Neural progenitor cell (in vitro differentiated cells): ENCODE results near the gene RNPEPL1. TPM values are rescaled to one million over a fixed set of nuclear protein-coding genes. Genes with fewer than 3 reads are reported as not detected.

Experiments used
- DNase-seq: peaks from one replicate; pipeline ENCODE4 v3.0.0-alpha.2; 2016; ENCODE audit warnings: low spot score
- H2AFZ ChIP-seq: fragments of 200-600 bp; sonication (generic); replicated peaks from 2 replicates; pipeline ENCODE4 v1.6.1; 2016; ENCODE audit warnings: antibody characterized with exemption
- H3F3A ChIP-seq: fragments of 200-600 bp; sonication (generic); 2 replicates; pipeline ENCODE4 v1.6.1; 2016; ENCODE audit warnings: antibody characterized with exemption, low read depth
- H3K27ac ChIP-seq: fragments of 200-600 bp; sonication (generic); 2 replicates; pipeline ENCODE4 v1.5.1; 2016; ENCODE audit warnings: mild to moderate bottlenecking
- H3K27me3 ChIP-seq: fragments of 200-600 bp; sonication (generic); 2 replicates; pipeline ENCODE4 v1.6.1; 2016; ENCODE audit warnings: mild to moderate bottlenecking, moderate library complexity
- H3K36me3 ChIP-seq: fragments of 200-600 bp; sonication (generic); 2 replicates; pipeline ENCODE4 v1.5.1; 2016
- H3K4me1 ChIP-seq: fragments of 200-600 bp; sonication (generic); 2 replicates; pipeline ENCODE4 v1.6.1; 2016; ENCODE audit warnings: mixed run types
- H3K4me2 ChIP-seq: fragments of 200-600 bp; sonication (generic); 2 replicates; pipeline ENCODE4 v1.6.1; 2016
- H3K4me3 ChIP-seq: fragments of 200-600 bp; sonication (generic); 2 replicates; pipeline ENCODE4 v1.5.1; 2016
- H3K79me2 ChIP-seq: fragments of 200-600 bp; sonication (generic); 2 replicates; pipeline ENCODE4 v1.6.1; 2016; ENCODE audit warnings: low read depth
- H3K9ac ChIP-seq: fragments of 200-600 bp; sonication (generic); 2 replicates; pipeline ENCODE4 v1.6.1; 2016
- H3K9me3 ChIP-seq: fragments of 200-600 bp; sonication (generic); 2 replicates; pipeline ENCODE4 v1.5.1; 2016; ENCODE audit warnings: low read depth
- H4K20me1 ChIP-seq: fragments of 200-600 bp; sonication (generic); 2 replicates; pipeline ENCODE4 v1.6.1; 2016; ENCODE audit warnings: low read depth
- H3K27ac Mint-ChIP-seq: 3 replicates; pipeline ENCODE4 v1.8.0; 2021; ENCODE audit warnings: mixed read lengths
- H3K27me3 Mint-ChIP-seq: 2 replicates; pipeline ENCODE4 v1.8.0; 2022; ENCODE audit warnings: low read depth, mild to moderate bottlenecking, inconsistent platforms, moderate library complexity, mixed read lengths; ENCODE audit not compliant: insufficient read depth
- H3K36me3 Mint-ChIP-seq: 3 replicates; pipeline ENCODE4 v1.8.0; 2021; ENCODE audit warnings: mixed read lengths
- H3K4me1 Mint-ChIP-seq: 3 replicates; pipeline ENCODE4 v1.8.0; 2021; ENCODE audit warnings: mixed read lengths
- H3K4me3 Mint-ChIP-seq: 3 replicates; pipeline ENCODE4 v1.8.0; 2021; ENCODE audit warnings: mild to moderate bottlenecking, moderate library complexity, mixed read lengths
- H3K9me3 Mint-ChIP-seq: 3 replicates; pipeline ENCODE4 v1.8.0; 2020; ENCODE audit warnings: mixed read lengths
- EZH2 ChIP-seq: fragments of 200-600 bp; sonication (generic); IDR thresholded peaks from 2 replicates; pipeline ENCODE4 v1.6.1; 2017; ENCODE audit warnings: antibody characterized with exemption, mild to moderate bottlenecking, moderate library complexity
- EZH2phosphoT487 ChIP-seq: fragments of 200-600 bp; sonication (generic); IDR thresholded peaks from 2 replicates; pipeline ENCODE4 v1.6.1; 2017; ENCODE audit warnings: antibody characterized with exemption
- total RNA-seq: library from RNA; depleted of rRNA; stranded (reverse); fragments of >200 nt; gene quantifications from 2 replicates; pipeline ENCODE4 v1.2.3, GENCODE V29; 2015; ENCODE audit warnings: low replicate concordance
- TF ChIP-seq, protein P1 (sequence below): fragments of 200-600 bp; sonication (generic); IDR thresholded peaks from 2 replicates; pipeline ENCODE4 v1.5.1; 2017; ENCODE audit warnings: antibody characterized with exemption, mild to moderate bottlenecking

RNPEPL1 gene
- total RNA-seq, 1 donor from 2014 or later: 2.7 TPM

DNA sequence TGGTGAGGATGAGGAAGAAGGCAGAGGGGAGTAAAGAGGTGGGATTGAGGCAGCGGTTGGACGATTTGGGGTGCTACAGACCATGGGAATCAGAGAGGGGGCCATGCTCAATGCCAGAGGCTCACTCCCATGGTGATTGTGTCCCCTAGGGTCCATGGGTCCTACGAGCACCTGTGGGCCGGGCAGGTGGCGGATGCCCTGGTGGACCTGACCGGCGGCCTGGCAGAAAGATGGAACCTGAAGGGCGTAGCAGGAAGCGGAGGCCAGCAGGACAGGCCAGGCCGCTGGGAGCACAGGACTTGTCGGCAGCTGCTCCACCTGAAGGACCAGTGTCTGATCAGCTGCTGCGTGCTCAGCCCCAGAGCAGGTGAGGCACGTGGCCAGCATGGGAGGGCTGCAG is 23.5 kb downstream of the RNPEPL1 start:
- H3K36me3 ChIP-seq: no peaks in the 10 kb centered on the region

DNA sequence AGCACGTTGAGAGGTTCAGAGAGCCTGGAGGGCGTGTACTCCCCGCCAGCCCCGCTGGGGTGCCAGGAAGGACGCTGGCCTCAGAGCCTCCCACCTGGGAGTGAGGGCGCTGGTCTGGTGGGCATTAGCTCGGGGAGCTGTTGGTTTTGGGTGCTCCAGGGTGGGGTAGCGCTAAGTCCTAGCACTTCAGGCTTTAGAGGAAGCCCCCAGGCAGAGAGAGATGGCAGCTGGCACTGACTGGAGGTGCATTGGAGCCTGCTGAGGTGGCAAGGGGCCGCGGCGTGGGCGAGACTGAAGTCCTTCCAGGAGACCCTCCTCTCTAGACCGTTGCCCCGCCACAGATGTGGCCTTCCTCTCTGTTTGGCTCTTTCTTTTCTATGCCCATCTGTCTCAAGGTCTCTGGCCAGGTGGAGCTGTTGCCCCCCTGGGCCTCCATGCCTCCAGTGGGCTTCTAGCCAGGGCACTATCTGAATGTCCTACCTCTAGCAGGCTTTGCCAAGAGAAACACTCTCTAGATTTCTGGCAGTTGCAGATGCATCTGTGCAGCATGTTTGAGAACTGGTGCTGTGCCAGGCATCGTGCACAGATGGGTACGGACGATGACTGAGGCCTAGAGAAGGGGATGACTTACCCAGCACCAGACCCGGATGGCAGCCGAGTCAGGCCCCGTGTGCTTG is 24.9 kb downstream of the RNPEPL1 start:
- Histone ChIP-seq H3K79me2 (peaks cover 24% of the 10 kb centered on the region), H3K27ac (no peak overlapping the region), H2AFZ (no peak overlapping the region), H3K4me1 (peaks cover under 1% of the 10 kb centered on the region), H3F3A (no peaks in the 10 kb centered on the region), H3K4me3 (no peak overlapping the region), H3K27me3 (no peaks in the 10 kb centered on the region), H3K4me2 (no peak overlapping the region), H4K20me1 (peaks cover 23% of the 10 kb centered on the region), H3K9me3 (no peaks in the 10 kb centered on the region), H3K9ac (no peak overlapping the region), H3K36me3 (no peaks in the 10 kb centered on the region)
- no peaks in the 10 kb centered on the region for H3K27me3 Mint-ChIP-seq
- DNase-seq: no peak
- H3K4me3 Mint-ChIP-seq: no peak overlapping the region
- H3K27ac Mint-ChIP-seq: no peak overlapping the region
- H3K4me1 Mint-ChIP-seq: peaks cover 11% of the 10 kb centered on the region
- H3K9me3 Mint-ChIP-seq: no peaks in the 10 kb centered on the region
- TF ChIP-seq, protein P1, sequence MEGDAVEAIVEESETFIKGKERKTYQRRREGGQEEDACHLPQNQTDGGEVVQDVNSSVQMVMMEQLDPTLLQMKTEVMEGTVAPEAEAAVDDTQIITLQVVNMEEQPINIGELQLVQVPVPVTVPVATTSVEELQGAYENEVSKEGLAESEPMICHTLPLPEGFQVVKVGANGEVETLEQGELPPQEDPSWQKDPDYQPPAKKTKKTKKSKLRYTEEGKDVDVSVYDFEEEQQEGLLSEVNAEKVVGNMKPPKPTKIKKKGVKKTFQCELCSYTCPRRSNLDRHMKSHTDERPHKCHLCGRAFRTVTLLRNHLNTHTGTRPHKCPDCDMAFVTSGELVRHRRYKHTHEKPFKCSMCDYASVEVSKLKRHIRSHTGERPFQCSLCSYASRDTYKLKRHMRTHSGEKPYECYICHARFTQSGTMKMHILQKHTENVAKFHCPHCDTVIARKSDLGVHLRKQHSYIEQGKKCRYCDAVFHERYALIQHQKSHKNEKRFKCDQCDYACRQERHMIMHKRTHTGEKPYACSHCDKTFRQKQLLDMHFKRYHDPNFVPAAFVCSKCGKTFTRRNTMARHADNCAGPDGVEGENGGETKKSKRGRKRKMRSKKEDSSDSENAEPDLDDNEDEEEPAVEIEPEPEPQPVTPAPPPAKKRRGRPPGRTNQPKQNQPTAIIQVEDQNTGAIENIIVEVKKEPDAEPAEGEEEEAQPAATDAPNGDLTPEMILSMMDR: no peak
- TF ChIP-seq EZH2: no peak
- H3K36me3 Mint-ChIP-seq: peaks cover 9% of the 10 kb centered on the region

More for the DNA sequence above, 23.5 kb downstream of the RNPEPL1 start:
- Histone ChIP-seq H3K9ac (no peak overlapping the region), H3K9me3 (no peaks in the 10 kb centered on the region), H2AFZ (no peak overlapping the region), H3F3A (no peaks in the 10 kb centered on the region), H3K4me2 (no peak overlapping the region), H3K27ac (no peak overlapping the region), H4K20me1 (peaks cover 37% of the 10 kb centered on the region), H3K79me2 (peaks cover 38% of the 10 kb centered on the region), H3K4me1 (peaks cover 9% of the 10 kb centered on the region), H3K4me3 (no peak overlapping the region), H3K27me3 (no peaks in the 10 kb centered on the region)
- peaks cover 9% of the 10 kb centered on the region for H3K36me3 Mint-ChIP-seq
- H3K9me3 Mint-ChIP-seq: no peaks in the 10 kb centered on the region
- TF ChIP-seq EZH2phosphoT487: no peak
- TF ChIP-seq, protein P1: no peak
- TF ChIP-seq EZH2: no peak
- H3K27ac Mint-ChIP-seq: no peak overlapping the region
- no peak for DNase-seq
- no peak overlapping the region for H3K4me3 Mint-ChIP-seq
- H3K27me3 Mint-ChIP-seq: no peaks in the 10 kb centered on the region
- H3K4me1 Mint-ChIP-seq: peaks cover 18% of the 10 kb centered on the region

DNA sequence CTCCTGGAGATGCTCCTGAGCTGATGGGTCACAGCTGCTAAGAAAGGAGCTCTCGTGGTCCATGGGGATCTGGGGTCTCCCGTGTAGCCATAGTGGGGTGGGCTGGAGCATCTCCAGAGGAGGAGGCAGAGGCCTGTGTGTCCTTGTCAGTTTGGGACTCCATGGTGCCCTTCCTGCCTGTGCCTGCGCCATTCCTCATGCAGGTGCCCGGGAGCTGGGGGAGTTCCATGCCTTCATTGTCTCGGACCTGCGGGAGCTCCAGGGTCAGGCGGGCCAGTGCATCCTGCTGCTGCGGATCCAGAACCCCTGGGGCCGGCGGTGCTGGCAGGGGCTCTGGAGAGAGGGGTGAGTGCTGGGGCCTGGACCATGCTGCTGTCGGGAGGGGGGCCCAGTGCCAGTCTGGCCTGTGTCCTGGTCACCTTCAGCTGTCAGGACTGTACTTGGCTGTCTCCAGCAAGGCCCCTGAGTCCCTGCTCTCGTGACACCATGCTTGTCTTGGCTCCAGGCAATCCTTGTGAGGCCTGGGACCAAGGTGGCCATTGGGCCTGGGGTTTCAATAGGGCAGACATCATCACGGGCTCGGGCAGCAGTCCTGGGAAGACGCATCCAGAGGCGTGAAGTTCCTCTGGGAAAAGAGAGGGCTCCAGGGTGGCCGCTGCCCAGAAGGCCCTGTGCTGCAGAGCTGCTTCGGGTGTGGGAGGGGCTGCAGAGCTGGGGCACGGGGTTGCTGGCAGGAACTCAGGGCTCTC is 25.6 kb downstream of the RNPEPL1 start:
- no peaks in the 10 kb centered on the region for H3K4me1 ChIP-seq
- Mint-ChIP-seq H3K9me3 (no peaks in the 10 kb centered on the region), H3K4me1 (peaks cover 3% of the 10 kb centered on the region), H3K27me3 (no peaks in the 10 kb centered on the region), H3K4me3 (no peak overlapping the region), H3K36me3 (peaks cover 6% of the 10 kb centered on the region), H3K27ac (no peak overlapping the region)
- peaks cover 16% of the 10 kb centered on the region for H4K20me1 ChIP-seq
- no peaks in the 10 kb centered on the region for H3K27me3 ChIP-seq
- no peaks in the 10 kb centered on the region for H3K36me3 ChIP-seq
- no peak overlapping the region for H3K27ac ChIP-seq
- no peak for TF ChIP-seq EZH2phosphoT487
- TF ChIP-seq, protein P1: no peak
- no peak for TF ChIP-seq EZH2
- no peak overlapping the region for H2AFZ ChIP-seq
- no peaks in the 10 kb centered on the region for H3K9me3 ChIP-seq
- no peaks in the 10 kb centered on the region for H3F3A ChIP-seq
- H3K4me3 ChIP-seq: no peak overlapping the region
- H3K79me2 ChIP-seq: peaks cover 17% of the 10 kb centered on the region
- no peak overlapping the region for H3K4me2 ChIP-seq
- no peak for DNase-seq
- H3K9ac ChIP-seq: no peak overlapping the region
